Measurements from ENCODE around the gene BRSK2. TPM values are rescaled to one million over a fixed set of nuclear protein-coding genes. Genes with fewer than 3 reads are reported as not detected.
"Not testable (repeated sequence)": the region's sequence is repeated elsewhere in the genome, so short reads cannot be mapped to it uniquely, and the experiment has no call there.

BRSK2 gene
- total RNA-seq, 4 donors from 2014 or later: 0.23 to 0.68 TPM; not detected in 2

DNA sequence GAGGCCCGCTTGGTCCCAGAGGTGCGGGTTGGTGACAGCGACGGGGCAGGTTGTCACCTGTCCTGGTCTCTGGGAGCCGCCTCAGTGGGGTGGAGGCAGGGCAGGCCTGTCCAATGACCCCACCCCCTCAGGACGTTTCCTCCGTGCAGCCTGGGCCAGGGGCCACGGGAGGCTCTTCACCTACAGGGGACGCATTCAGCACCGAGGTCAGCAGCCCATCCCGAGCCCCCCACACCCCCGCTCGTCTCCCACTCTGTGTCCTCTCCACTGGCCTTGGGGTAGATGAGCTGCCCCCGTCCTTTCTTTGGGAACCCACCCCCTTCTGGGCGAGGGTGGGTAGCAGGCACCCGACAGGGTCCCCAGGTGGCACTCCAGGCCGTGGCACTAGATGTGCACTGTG lies 35.7 kb downstream of the BRSK2 start:
- no peak for DNase-seq (ENCODE audit: low spot score in 2 of 2)
- 70 to 74% methylated on average over 9 to 17 of the region's 17 CpGs for WGBS, 2 donors
- TF ChIP-seq, protein P1, sequence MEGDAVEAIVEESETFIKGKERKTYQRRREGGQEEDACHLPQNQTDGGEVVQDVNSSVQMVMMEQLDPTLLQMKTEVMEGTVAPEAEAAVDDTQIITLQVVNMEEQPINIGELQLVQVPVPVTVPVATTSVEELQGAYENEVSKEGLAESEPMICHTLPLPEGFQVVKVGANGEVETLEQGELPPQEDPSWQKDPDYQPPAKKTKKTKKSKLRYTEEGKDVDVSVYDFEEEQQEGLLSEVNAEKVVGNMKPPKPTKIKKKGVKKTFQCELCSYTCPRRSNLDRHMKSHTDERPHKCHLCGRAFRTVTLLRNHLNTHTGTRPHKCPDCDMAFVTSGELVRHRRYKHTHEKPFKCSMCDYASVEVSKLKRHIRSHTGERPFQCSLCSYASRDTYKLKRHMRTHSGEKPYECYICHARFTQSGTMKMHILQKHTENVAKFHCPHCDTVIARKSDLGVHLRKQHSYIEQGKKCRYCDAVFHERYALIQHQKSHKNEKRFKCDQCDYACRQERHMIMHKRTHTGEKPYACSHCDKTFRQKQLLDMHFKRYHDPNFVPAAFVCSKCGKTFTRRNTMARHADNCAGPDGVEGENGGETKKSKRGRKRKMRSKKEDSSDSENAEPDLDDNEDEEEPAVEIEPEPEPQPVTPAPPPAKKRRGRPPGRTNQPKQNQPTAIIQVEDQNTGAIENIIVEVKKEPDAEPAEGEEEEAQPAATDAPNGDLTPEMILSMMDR (IDR thresholded peaks at IDR 0.05): no peak
- no peak for TF ChIP-seq POLR2A (IDR thresholded peaks at IDR 0.05)
- H3K4me3 ChIP-seq (ENCODE audit: low read depth, poor library complexity, severe bottlenecking): no peak overlapping the region
- intact Hi-C loops (cut with DNase I; ENCODE audit: low total_unique reads): no loop called here

DNA sequence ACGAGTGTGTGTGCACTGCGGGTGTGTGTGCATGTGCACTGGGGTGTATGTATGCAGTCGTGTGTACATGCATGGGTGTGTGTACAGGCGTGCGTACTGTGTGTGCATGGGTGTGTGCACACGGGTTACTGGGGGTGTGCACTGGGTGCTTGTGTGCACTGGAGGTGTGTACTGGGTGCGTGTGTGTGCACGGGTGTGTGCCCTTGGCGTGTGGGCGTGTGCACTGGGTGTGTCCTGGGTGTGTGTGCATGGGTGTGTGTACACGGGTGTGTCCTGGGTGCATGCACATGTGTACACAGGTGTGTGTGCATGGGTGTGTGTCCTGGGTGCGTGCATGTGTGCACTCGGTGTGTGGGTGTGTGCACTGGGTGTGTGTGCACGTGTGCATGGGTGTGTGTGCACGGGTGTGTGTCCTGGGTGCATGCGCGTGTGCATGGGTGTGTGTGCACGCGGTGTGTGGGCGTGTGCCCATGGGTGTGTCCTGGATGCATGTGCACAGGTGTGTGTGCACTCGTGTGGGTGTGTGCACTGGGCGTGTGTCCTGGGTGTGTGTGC lies 39.1 kb downstream of the BRSK2 start:
- no peak overlapping the region for H3K4me3 ChIP-seq (ENCODE audit: low read depth, poor library complexity, severe bottlenecking)
- TF ChIP-seq, protein P1 (IDR thresholded peaks at IDR 0.05): no peak
- no peak for TF ChIP-seq POLR2A (IDR thresholded peaks at IDR 0.05)
- intact Hi-C loops (cut with DNase I; ENCODE audit: low total_unique reads): no loop called here
- WGBS, 2 donors: 88 to 93% methylated on average over 22 of the region's 22 CpGs
- no peak for DNase-seq (ENCODE audit: low spot score in 2 of 2)

DNA sequence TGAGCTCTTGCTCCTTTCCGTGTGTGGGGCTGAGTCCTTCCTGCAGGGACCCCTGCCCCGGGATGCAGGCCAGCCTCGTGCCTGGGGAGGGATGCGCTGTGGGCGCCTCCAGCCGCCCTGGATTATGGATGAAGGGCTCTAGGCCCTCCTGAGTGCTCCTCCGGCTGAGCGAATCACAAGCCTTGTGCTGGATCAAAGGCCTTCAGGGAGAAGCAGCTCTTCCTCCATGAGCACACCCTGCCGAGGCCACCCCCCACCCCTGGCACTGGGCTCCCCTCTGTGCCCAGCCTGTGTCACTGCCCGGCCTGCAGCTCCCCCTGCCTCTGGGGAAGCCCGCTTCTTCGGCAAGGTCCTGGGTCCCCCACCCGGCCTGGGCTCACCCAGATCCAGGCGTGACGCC lies 43.8 kb downstream of the BRSK2 start:
- intact Hi-C loops (cut with DNase I; ENCODE audit: low total_unique reads): no loop called here
- TF ChIP-seq, protein P1 (IDR thresholded peaks at IDR 0.05): no peak
- no peak for TF ChIP-seq POLR2A (IDR thresholded peaks at IDR 0.05)
- H3K4me3 ChIP-seq (ENCODE audit: low read depth, poor library complexity, severe bottlenecking): no peak overlapping the region
- 68 to 83% methylated on average over 13 to 15 of the region's 15 CpGs for WGBS, 2 donors
- DNase-seq (ENCODE audit: low spot score in 2 of 2): no peak

DNA sequence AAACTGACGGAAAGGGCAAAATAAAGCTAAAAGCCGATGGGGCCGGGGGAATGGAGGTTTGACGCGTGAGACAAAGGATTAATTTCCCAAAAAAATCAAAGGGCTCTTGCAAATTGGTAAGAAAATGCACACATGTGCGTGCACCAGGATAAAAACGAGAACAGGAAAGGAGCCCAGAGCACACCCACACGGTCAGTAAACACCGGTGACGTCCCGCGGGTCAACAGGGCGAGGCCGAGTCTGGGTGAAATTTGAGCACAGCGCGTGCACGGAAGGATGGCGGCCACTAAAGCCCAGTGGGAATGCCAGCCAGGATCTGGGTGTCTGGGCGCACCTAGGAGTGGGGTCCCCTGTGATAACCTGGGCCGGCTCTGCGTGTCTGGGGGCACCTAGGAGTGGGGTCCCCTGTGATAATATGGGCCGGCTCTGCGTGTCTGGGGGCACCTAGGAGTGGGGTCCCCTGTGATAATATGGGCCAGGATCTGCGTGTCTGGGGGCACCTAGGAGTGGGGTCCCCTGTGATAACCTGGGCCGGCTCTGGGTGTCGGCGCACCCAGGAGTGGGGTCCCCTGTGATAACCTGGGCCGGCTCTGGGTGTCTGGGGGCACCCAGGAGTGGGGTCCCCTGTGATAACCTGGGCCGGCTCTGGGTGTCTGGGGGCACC lies 44.4 kb downstream of the BRSK2 start:
- no peak for DNase-seq (ENCODE audit: low spot score in 2 of 2)
- TF ChIP-seq POLR2A (IDR thresholded peaks at IDR 0.05): no peak
- TF ChIP-seq, protein P1 (IDR thresholded peaks at IDR 0.05): no peak
- 80 to 85% methylated on average over 20 to 25 of the region's 29 CpGs for WGBS, 2 donors
- no peak overlapping the region for H3K4me3 ChIP-seq (ENCODE audit: low read depth, poor library complexity, severe bottlenecking)
- intact Hi-C loops (cut with DNase I; ENCODE audit: low total_unique reads): no loop called here

DNA sequence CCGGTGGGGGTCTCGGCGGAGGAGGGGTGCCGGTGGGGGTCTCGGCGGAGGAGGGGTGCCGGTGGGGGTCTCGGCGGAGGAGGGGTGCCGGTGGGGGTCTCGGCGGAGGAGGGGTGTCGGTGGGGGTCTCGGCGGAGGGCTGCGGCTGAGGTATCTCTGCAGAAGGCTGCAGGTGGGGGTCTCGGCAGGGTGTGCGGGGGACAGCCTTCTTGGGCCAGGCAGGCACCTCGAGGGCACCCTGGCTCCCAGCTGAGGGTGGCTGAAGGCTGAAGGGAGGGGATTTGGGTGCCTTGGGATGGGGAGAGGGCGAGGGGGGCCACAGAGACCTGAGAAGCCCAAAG lies 45.7 kb downstream of the BRSK2 start:
- WGBS, 2 donors: 74 to 78% methylated on average over 14 of the region's 20 CpGs
- H3K4me3 ChIP-seq (ENCODE audit: low read depth, poor library complexity, severe bottlenecking); intact Hi-C loops (cut with DNase I; ENCODE audit: low total_unique reads); DNase-seq (ENCODE audit: low spot score in 2 of 2): not testable (repeated sequence)

DNA sequence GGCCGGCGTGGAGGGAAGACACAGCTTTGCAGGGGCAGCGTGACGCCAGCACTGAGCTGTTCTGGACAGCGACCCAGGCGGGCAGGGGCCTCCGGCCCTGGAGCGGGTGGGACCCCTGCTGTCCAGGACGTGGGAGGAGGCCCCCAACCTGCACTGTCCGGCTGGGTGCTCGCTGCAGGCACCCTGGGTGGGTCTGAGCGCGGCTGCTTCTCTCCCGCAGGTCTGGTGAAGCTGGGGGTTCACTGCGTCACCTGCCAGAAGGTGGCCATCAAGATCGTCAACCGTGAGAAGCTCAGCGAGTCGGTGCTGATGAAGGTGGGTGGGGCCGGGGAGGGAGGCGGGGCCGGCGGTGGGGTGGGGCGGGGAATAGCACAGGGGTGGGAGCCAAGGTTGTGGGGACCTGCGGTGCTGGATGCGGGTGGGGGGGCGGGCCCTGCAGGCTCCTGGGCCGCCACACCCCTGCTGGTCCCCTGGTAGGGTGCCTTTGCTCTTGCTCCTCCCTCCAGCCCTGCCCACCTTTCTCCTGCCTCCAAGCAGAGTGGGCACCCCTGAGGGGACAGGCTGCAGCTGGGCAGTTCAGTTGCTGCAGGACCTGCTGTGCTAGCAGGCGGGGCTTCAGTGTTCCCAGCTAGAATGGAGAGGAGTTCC lies 46.2 kb downstream of the BRSK2 start:
- intact Hi-C loops (cut with DNase I; ENCODE audit: low total_unique reads): no loop called here
- 10 to 20% methylated on average over 13 to 16 of the region's 29 CpGs for WGBS, 2 donors
- H3K4me3 ChIP-seq (ENCODE audit: low read depth, poor library complexity, severe bottlenecking): no peak overlapping the region
- no peak for TF ChIP-seq POLR2A (IDR thresholded peaks at IDR 0.05)
- DNase-seq (ENCODE audit: low spot score in 2 of 2): no peak
